Panc1 (cell line): ENCODE measurements around the gene ZNF410.

ENCODE experiments used
- CTCF ChIP-seq: fragments of 450-650 bp; IDR thresholded peaks from 2 replicates; pipeline ENCODE4 v1.5.1; 2017; ENCODE audit warnings: mild to moderate bottlenecking
- POLR2AphosphoS5 ChIP-seq: IDR thresholded peaks from 2 replicates; pipeline ENCODE4 v1.6.1; 2012; ENCODE audit warnings: mild to moderate bottlenecking, low read depth, low read length, moderate library complexity
- SIN3A ChIP-seq: IDR thresholded peaks from 2 replicates; pipeline ENCODE4 v1.6.1; 2012; ENCODE audit warnings: low read depth, mild to moderate bottlenecking, low read length, moderate library complexity, borderline replicate concordance; ENCODE audit not compliant: insufficient read depth

- no peak for TF ChIP-seq CTCF
- no peak for TF ChIP-seq POLR2AphosphoS5
- no peak for TF ChIP-seq SIN3A
Measured at GRCh38 chr14:73870525-73871235, 16.0 kb upstream of the ZNF410 start.
